ENCODE data around the gene KIF16B. TPM values are rescaled to one million over a fixed set of nuclear protein-coding genes. Genes with fewer than 3 reads are reported as not detected.

Gene KIF16B
- total RNA-seq, 2 experiments from 2014 or later, result 7.5 to 8.7 TPM

- Mint-ChIP-seq H3K4me1 (no peaks in the 10 kb centered on the region), H3K27me3 (no peaks in the 10 kb centered on the region), H3K9me3 (ENCODE audit: low read depth) (no peaks in the 10 kb centered on the region), H3K27ac (no peak overlapping the region), H3K36me3 (ENCODE audit: low read depth) (peaks cover 5% of the 10 kb centered on the region), H3K4me3 (no peak overlapping the region)
- DNase-seq, result no peak
- CTCF ChIA-PET, result no interaction called here
- POLR2A ChIA-PET, result no interaction called here
- intact Hi-C loops (cut with DNase I, micrococcal nuclease), result no loop called here
- no peak for ATAC-seq
These were observed 58.2 kb downstream of the KIF16B start for GRCh38 chr20:16515046-16515445.

- H3K9me3 Mint-ChIP-seq (ENCODE audit: low read depth), result no peaks in the 10 kb centered on the region
- CTCF ChIA-PET, result interaction anchor here (0.6 to 1.3 kb wide), 2 partner anchors 247 to 250 kb away, joined by 3 to 6 read pairs; no protein-coding TSS in a partner anchor
- ATAC-seq (no peak), DNase-seq (no peak)
- H3K36me3 Mint-ChIP-seq (ENCODE audit: low read depth), result peaks cover 7% of the 10 kb centered on the region
- POLR2A ChIA-PET, result no interaction called here
- no peak overlapping the region for H3K27ac Mint-ChIP-seq
- no peak overlapping the region for H3K4me3 Mint-ChIP-seq
- no peaks in the 10 kb centered on the region for H3K4me1 Mint-ChIP-seq
- H3K27me3 Mint-ChIP-seq, result no peaks in the 10 kb centered on the region
- intact Hi-C loops (cut with DNase I, micrococcal nuclease), result no loop called here
These were observed 59.1 kb downstream of the KIF16B start for GRCh38 chr20:16514140-16514539.

GRCh38 chr20:16505894-16506293 lies 67.4 kb downstream of the KIF16B start:
- no peaks in the 10 kb centered on the region for H3K27me3 Mint-ChIP-seq
- DNase-seq (no peak), ATAC-seq (no peak)
- no peak overlapping the region for H3K27ac Mint-ChIP-seq
- peaks cover 18% of the 10 kb centered on the region for H3K36me3 Mint-ChIP-seq (ENCODE audit: low read depth)
- ChIA-PET POLR2A (no interaction called here), CTCF (no interaction called here)
- H3K4me3 Mint-ChIP-seq, result no peak overlapping the region
- H3K4me1 Mint-ChIP-seq, result peaks cover 3% of the 10 kb centered on the region
- H3K9me3 Mint-ChIP-seq (ENCODE audit: low read depth), result no peaks in the 10 kb centered on the region
- intact Hi-C loops (cut with DNase I, micrococcal nuclease), result no loop called here

DNA sequence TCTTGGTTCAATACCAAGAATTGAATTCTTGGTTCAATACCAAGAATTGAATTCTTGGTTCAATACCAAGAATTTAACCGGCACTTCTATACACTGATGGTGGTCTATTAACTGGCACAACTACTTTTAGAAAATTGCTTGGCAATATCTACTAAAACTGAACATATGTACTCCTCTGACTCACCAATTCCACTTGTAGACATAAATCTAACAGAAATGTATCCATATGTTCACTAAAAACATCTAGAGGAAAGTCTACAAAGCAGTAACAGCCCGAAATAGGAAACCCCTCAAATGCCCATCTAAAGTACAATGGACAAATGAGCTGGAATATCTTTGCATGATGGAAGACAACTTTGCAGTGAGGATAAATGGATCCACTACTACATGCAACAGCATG lies 71.9 kb downstream of the KIF16B start:
- ATAC-seq, result no peak
- no peaks in the 10 kb centered on the region for H3K9me3 Mint-ChIP-seq (ENCODE audit: low read depth)
- POLR2A ChIA-PET, result no interaction called here
- intact Hi-C loops (cut with DNase I, micrococcal nuclease), result no loop called here
- CTCF ChIA-PET, result interaction anchor here (0.8 kb wide), 1 partner anchor 26 kb away, joined by 3 read pairs; no protein-coding TSS in a partner anchor
- H3K27ac Mint-ChIP-seq, result no peak overlapping the region
- H3K4me1 Mint-ChIP-seq, result peaks cover 3% of the 10 kb centered on the region
- peaks cover 21% of the 10 kb centered on the region for H3K36me3 Mint-ChIP-seq (ENCODE audit: low read depth)
- no peak overlapping the region for H3K4me3 Mint-ChIP-seq
- no peak for DNase-seq
- no peaks in the 10 kb centered on the region for H3K27me3 Mint-ChIP-seq

GRCh38 chr20:16500197-16500596 lies 73.1 kb downstream of the KIF16B start:
- Mint-ChIP-seq H3K27me3 (no peaks in the 10 kb centered on the region), H3K4me3 (no peak overlapping the region), H3K4me1 (peaks cover 3% of the 10 kb centered on the region), H3K27ac (no peak overlapping the region), H3K36me3 (ENCODE audit: low read depth) (peaks cover 19% of the 10 kb centered on the region), H3K9me3 (ENCODE audit: low read depth) (no peaks in the 10 kb centered on the region)
- ATAC-seq, result no peak
- ChIA-PET CTCF (no interaction called here), POLR2A (interaction anchor here (0.7 kb wide), 1 partner anchor 45 kb away, joined by 3 read pairs; no protein-coding TSS in a partner anchor)
- intact Hi-C loops (cut with DNase I, micrococcal nuclease), result no loop called here
- DNase-seq, result no peak

- intact Hi-C loops (cut with DNase I, micrococcal nuclease), result no loop called here
- ChIA-PET POLR2A (no interaction called here), CTCF (no interaction called here)
- Mint-ChIP-seq H3K4me1 (peaks cover 3% of the 10 kb centered on the region), H3K27me3 (no peaks in the 10 kb centered on the region), H3K27ac (no peak overlapping the region), H3K36me3 (ENCODE audit: low read depth) (peaks cover 19% of the 10 kb centered on the region), H3K4me3 (no peak overlapping the region), H3K9me3 (ENCODE audit: low read depth) (no peaks in the 10 kb centered on the region)
- DNase-seq (no peak), ATAC-seq (no peak)
These were observed 74.6 kb downstream of the KIF16B start for GRCh38 chr20:16498526-16499253.

DNA sequence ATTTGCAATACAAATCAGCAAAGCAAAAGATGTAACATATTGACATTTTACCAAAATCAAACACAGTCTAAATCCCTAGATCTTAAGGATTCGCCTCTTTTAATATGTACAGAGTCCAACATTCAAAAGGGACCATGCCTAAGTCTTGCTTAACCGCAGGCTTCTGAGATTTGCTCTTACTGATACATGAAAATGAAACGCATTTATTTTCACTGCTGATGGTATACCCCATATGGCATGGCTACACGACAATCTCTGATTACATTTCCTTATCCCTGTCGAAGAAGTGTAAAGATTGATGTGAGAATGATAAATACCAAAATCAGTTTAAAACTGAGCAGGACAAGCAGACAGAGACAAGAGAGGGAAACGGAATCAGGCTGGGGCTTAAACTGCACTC lies 75.4 kb downstream of the KIF16B start:
- DNase-seq (no peak), ATAC-seq (no peak)
- no peak overlapping the region for H3K27ac Mint-ChIP-seq
- H3K27me3 Mint-ChIP-seq, result no peaks in the 10 kb centered on the region
- no peaks in the 10 kb centered on the region for H3K9me3 Mint-ChIP-seq (ENCODE audit: low read depth)
- intact Hi-C loops (cut with DNase I, micrococcal nuclease), result no loop called here
- ChIA-PET POLR2A (no interaction called here), CTCF (no interaction called here)
- H3K4me1 Mint-ChIP-seq, result peaks cover 3% of the 10 kb centered on the region
- peaks cover 19% of the 10 kb centered on the region for H3K36me3 Mint-ChIP-seq (ENCODE audit: low read depth)
- H3K4me3 Mint-ChIP-seq, result no peak overlapping the region

DNA sequence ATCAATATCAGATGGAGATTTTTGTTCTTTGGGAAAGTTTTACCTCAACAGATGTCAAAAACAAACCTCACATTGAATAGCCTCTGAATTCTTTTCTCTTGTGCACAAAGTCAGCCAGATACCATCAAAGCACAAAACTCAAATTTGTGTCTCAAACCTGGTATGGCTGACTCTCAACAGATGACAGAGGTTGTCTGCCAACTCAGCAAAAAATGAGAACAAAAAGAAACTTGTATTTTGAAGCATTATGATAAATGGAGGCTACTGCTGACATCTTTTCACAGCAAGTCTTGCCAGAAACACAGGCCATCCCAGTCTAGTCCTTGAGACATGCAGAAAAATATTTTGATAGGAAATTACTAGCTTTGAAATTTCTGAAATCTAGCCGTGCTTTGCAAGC lies 79.8 kb downstream of the KIF16B start:
- Mint-ChIP-seq H3K27me3 (no peaks in the 10 kb centered on the region), H3K9me3 (ENCODE audit: low read depth) (no peaks in the 10 kb centered on the region)
- intact Hi-C loops (cut with DNase I, micrococcal nuclease), result no loop called here

DNA sequence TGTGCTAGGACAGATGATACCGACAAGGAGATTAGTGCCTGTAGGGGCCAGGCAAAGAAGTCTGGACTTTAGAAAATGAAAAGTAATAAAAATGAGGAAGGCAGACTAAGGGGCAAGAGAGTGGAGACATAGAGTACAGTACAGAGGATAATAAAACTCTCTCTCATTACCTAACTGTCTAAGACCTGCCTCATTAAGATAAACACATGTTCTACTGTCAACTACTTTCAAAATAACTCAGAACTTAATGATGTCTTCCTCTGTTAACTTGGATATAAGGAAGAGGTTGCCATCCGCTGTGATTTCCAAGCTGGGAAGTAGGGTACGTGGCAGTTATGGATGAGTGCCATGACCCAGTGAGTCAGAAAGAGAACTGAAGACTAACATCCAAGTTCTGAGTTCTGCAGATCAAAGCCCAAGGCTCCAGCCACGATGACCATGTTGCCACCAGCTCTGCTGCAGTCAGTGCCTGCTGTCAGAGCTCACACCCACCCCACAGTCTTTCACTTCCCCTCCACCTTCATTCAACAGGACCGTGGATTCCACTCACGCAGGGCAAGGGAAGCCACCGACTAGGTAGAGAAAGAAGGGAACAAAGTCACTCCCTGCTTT lies 81.8 kb downstream of the KIF16B start:
- no peak for ATAC-seq
- no peak overlapping the region for H3K4me3 Mint-ChIP-seq
- POLR2A ChIA-PET, result no interaction called here
- CTCF ChIA-PET, result no interaction called here
- H3K36me3 Mint-ChIP-seq (ENCODE audit: low read depth), result peaks cover 16% of the 10 kb centered on the region
- intact Hi-C loops (cut with DNase I, micrococcal nuclease), result no loop called here
- no peak for DNase-seq
- H3K9me3 Mint-ChIP-seq (ENCODE audit: low read depth), result no peaks in the 10 kb centered on the region
- no peak overlapping the region for H3K27ac Mint-ChIP-seq
- no peaks in the 10 kb centered on the region for H3K27me3 Mint-ChIP-seq
- H3K4me1 Mint-ChIP-seq, result no peaks in the 10 kb centered on the region

More for the DNA sequence above, 79.8 kb downstream of the KIF16B start:
- DNase-seq (no peak), ATAC-seq (no peak)
- Mint-ChIP-seq H3K4me3 (no peak overlapping the region), H3K27ac (no peak overlapping the region), H3K36me3 (ENCODE audit: low read depth) (peaks cover 18% of the 10 kb centered on the region), H3K4me1 (no peaks in the 10 kb centered on the region)
- ChIA-PET POLR2A (no interaction called here), CTCF (no interaction called here)

DNA sequence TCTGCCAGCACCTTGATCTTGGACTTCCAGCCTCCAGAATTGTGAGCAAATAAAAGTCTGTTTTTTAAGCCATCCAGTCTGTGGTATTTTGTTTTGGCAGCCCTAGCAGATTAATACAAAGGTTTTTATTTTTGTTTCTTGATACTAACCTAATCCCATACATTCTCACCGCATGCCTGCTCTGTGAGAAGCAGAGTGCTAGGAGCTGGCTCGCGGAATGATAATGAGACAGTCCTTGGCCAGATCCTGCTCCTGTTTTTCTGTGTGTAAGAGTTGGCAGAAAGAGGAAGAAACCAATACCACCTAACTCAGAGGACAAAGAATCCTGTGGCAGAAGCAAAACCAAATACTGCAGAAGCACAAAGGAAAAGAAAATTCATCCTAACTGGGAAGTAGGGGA lies 82.6 kb downstream of the KIF16B start:
- Mint-ChIP-seq H3K27ac (no peak overlapping the region), H3K36me3 (ENCODE audit: low read depth) (peaks cover 16% of the 10 kb centered on the region), H3K9me3 (ENCODE audit: low read depth) (no peaks in the 10 kb centered on the region), H3K4me1 (no peaks in the 10 kb centered on the region), H3K4me3 (no peak overlapping the region), H3K27me3 (no peaks in the 10 kb centered on the region)
- intact Hi-C loops (cut with DNase I, micrococcal nuclease), result no loop called here
- ATAC-seq (no peak), DNase-seq (no peak)
- CTCF ChIA-PET, result no interaction called here
- POLR2A ChIA-PET, result no interaction called here

DNA sequence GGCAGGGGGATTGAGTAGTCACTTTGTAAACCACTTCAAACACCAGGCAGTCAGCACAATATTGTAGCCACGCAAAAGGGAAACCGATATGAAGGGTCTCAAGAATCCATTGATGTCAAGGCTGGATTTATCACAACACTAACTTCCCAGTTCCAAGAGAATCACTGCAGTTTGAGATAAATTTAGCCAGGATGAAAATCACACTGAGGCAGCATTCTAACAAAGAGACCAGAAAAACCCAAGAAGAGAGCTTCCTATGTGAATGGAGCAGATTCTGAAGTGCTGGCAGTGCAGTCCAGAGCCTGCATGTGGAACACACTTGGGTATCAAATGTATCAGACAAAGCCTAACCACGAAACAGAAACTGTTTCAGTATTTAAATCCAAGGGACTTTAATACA lies 84.6 kb downstream of the KIF16B start:
- intact Hi-C loops (cut with DNase I, micrococcal nuclease), result no loop called here
- DNase-seq (no peak), ATAC-seq (no peak)
- Mint-ChIP-seq H3K9me3 (ENCODE audit: low read depth) (no peaks in the 10 kb centered on the region), H3K4me1 (no peaks in the 10 kb centered on the region), H3K27me3 (no peaks in the 10 kb centered on the region), H3K27ac (no peak overlapping the region), H3K36me3 (ENCODE audit: low read depth) (peaks cover 12% of the 10 kb centered on the region), H3K4me3 (no peak overlapping the region)
- ChIA-PET POLR2A (no interaction called here), CTCF (no interaction called here)

DNA sequence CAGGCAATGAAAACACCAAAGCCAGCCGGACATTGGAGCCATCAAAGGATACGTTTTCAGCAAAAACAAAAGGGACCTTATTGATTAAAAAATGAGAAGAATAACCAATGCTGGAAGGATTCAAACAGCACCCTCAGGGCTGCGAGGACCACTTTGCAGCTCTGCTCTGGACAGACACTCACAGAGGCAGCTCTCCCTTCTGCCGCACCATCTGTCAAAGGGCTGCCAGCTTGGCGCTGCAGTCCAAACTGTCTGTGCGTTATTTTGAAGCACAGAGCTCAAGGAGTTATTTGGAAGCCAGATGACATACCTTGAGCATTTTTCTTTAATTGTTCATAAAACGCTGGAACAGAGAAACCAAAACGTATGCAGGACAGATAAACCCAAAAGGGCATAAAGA lies 85.2 kb downstream of the KIF16B start:
- ATAC-seq, result no peak
- no peak for DNase-seq
- peaks cover 9% of the 10 kb centered on the region for H3K36me3 Mint-ChIP-seq (ENCODE audit: low read depth)
- intact Hi-C loops (cut with DNase I, micrococcal nuclease), result no loop called here
- ChIA-PET CTCF (no interaction called here), POLR2A (no interaction called here)
- no peak overlapping the region for H3K4me3 Mint-ChIP-seq
- no peaks in the 10 kb centered on the region for H3K27me3 Mint-ChIP-seq
- no peak overlapping the region for H3K27ac Mint-ChIP-seq
- H3K9me3 Mint-ChIP-seq (ENCODE audit: low read depth), result no peaks in the 10 kb centered on the region
- no peaks in the 10 kb centered on the region for H3K4me1 Mint-ChIP-seq

All from activated CD4-positive, alpha-beta T cell treated with anti-CD3 and anti-CD28 coated beads for 36 hours (primary cell).